ENCODE measurements around the gene SRI. TPM values are rescaled to one million over a fixed set of nuclear protein-coding genes. Genes with fewer than 3 reads are reported as not detected.

SRI gene
- total RNA-seq, 4 donors from 2014 or later: 72.3 to 99.5 (median 88.8) TPM

DNA sequence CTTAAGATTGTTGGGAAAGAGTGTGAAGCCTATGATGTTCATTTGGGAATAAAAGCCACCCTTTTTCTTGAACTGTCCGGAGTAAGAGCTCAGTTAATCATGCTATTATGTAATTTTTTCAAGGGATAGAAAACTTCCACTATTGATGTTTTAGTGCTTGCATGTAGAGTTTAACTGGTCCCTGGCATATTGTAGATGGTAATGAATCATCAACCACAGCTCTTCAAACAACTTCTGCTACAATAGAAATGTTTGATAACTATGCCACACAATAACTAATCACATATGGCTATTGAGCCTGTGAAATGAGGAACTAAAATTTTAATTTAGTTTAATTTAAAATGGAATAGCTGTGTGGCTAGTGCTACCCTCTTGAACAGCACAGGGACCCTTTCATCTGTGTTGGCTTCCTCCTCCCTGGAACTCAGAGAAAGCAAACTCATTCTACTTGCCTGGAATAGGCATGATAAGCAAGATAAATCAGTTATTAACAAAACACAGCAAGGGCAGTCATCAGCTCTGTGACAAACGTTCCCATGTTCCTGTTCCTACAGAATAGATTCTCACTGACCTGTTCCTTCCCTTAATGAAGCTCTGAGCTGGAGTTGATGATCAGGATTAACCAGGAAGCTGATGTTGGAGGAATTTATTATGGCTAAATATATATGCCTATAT lies 4.9 kb upstream of the SRI start:
- Histone ChIP-seq H3K36me3 (no peaks in the 10 kb centered on the region), H3K27me3 (no peaks in the 10 kb centered on the region), H3K4me3 (replicated peaks in 1 of 3) (no peak overlapping the region), H3K9me3 (no peaks in the 10 kb centered on the region), H3K4me1 (peaks cover 5 to 6% of the 10 kb centered on the region in 2 donors), H3K27ac (no peak overlapping the region)
- intact Hi-C loops (cut with DNase I): no loop called here
- 75 to 77% methylated on average over 2 of the region's 2 CpGs for WGBS, 2 donors
- TF ChIP-seq POLR2A (IDR thresholded peaks at IDR 0.05): no peak
- TF ChIP-seq, protein P1, sequence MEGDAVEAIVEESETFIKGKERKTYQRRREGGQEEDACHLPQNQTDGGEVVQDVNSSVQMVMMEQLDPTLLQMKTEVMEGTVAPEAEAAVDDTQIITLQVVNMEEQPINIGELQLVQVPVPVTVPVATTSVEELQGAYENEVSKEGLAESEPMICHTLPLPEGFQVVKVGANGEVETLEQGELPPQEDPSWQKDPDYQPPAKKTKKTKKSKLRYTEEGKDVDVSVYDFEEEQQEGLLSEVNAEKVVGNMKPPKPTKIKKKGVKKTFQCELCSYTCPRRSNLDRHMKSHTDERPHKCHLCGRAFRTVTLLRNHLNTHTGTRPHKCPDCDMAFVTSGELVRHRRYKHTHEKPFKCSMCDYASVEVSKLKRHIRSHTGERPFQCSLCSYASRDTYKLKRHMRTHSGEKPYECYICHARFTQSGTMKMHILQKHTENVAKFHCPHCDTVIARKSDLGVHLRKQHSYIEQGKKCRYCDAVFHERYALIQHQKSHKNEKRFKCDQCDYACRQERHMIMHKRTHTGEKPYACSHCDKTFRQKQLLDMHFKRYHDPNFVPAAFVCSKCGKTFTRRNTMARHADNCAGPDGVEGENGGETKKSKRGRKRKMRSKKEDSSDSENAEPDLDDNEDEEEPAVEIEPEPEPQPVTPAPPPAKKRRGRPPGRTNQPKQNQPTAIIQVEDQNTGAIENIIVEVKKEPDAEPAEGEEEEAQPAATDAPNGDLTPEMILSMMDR (IDR thresholded peaks at IDR 0.05): no peak
- DNase-seq: no peak

GRCh38 chr7:88223265-88223664 lies 3.4 kb upstream of the SRI start:
- intact Hi-C loops (cut with DNase I): no loop called here

GRCh38 chr7:88218836-88219605 lies 817 bp downstream of the SRI start:
- peak overlapping the region; percentile 19 to 90 (median 85) for H3K4me3 ChIP-seq (replicated peaks in 1 of 3)
- no peaks in the 10 kb centered on the region for H3K9me3 ChIP-seq
- peak overlapping the region; percentile 83 to 96 (median 96) for H3K27ac ChIP-seq
- no peaks in the 10 kb centered on the region for H3K27me3 ChIP-seq
- 2 to 3% methylated on average over 27 of the region's 27 CpGs for WGBS, 2 donors
- peak in 1 of 2 donors; percentile 28 for TF ChIP-seq POLR2A (IDR thresholded peaks at IDR 0.05)
- TF ChIP-seq, protein P1 (IDR thresholded peaks at IDR 0.05): no peak
- intact Hi-C loops (cut with DNase I): no loop called here
- DNase-seq: peak; percentile 69
- H3K36me3 ChIP-seq: peaks cover 8 to 19% of the 10 kb centered on the region in 2 donors
- peaks cover 20 to 24% of the 10 kb centered on the region in 2 donors for H3K4me1 ChIP-seq

More at GRCh38 chr7:88223265-88223664, 3.4 kb upstream of the SRI start:
- TF ChIP-seq, protein P1 (IDR thresholded peaks at IDR 0.05): no peak
- TF ChIP-seq POLR2A (IDR thresholded peaks at IDR 0.05): no peak
- Histone ChIP-seq H3K9me3 (no peaks in the 10 kb centered on the region), H3K36me3 (no peaks in the 10 kb centered on the region), H3K4me3 (replicated peaks in 1 of 3) (no peak overlapping the region), H3K4me1 (peaks cover 9 to 13% of the 10 kb centered on the region in 2 donors), H3K27me3 (no peaks in the 10 kb centered on the region), H3K27ac (no peak overlapping the region)
- 97 to 99% methylated on average over 2 of the region's 2 CpGs for WGBS, 2 donors
- DNase-seq: no peak

DNA sequence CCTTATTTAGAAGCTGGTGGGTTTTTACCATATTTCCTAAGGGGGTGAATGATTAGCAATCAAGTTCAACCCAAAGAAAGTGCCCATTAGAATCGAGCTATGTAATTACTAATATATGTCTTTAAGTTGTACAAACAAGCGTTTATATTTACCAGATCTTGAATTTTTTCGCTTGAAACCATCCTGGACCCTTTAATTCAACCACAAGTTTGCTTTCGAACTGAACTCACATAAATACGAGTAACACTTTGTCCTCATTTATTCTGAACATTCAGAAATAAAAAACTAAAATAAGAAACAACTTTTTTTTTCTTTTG lies 1.5 kb downstream of the SRI start:
- Histone ChIP-seq H3K27ac (peak overlapping the region; percentile 83 to 96 (median 96)), H3K9me3 (no peaks in the 10 kb centered on the region), H3K36me3 (peaks cover 8 to 24% of the 10 kb centered on the region in 2 donors), H3K4me3 (replicated peaks in 1 of 3) (peak overlapping the region in 1 of 3 donors; percentile 90), H3K4me1 (peaks cover 20 to 24% of the 10 kb centered on the region in 2 donors), H3K27me3 (no peaks in the 10 kb centered on the region)
- no peak for DNase-seq
- WGBS, 2 donors: 64 to 71% methylated on average over 5 of the region's 5 CpGs
- TF ChIP-seq POLR2A (IDR thresholded peaks at IDR 0.05): no peak
- TF ChIP-seq, protein P1 (IDR thresholded peaks at IDR 0.05): no peak
- intact Hi-C loops (cut with DNase I): no loop called here

All from thyroid gland (tissue), 4 donors.